Measurements from ENCODE around the gene RER1. TPM values are rescaled to one million over a fixed set of nuclear protein-coding genes. Genes with fewer than 3 reads are reported as not detected.

The RER1 gene
- total RNA-seq, 1 experiment from 2014 or later: 110 TPM

DNA sequence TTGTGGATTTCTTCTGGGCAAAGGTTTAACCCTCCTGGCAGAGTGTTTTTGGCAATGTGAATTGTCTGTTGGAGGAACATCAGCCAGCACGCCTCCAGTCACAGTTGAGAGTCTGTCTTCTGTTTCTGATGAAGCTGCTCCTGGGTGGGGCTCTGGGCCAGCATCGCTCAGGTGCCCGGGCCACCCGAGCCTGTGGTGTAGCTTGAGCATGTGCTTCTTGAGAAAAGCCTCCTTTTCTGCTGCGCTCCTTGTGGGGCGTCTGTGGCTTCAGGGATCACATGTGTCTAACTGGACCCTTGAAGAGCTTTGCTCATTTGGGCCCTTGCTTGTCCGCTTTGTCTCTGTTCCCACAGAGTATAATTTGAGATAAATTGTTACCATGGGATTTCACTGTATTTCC is 7.2 kb downstream of the RER1 start:
- no peak for DNase-seq
- Histone ChIP-seq H3K27me3 (ENCODE audit: insufficient read depth, low read length) (no peaks in the 10 kb centered on the region), H3K9ac (ENCODE audit: extremely low read depth, insufficient read length, low read length) (no peak overlapping the region), H3K27ac (ENCODE audit: insufficient read length, low read depth, low read length) (no peak overlapping the region), H4K91ac (ENCODE audit: insufficient read length, low read depth, low read length) (no peak overlapping the region), H3K79me2 (ENCODE audit: insufficient read depth, low read length) (no peaks in the 10 kb centered on the region; the same call in 1 of the 2 replicates), H3K79me1 (ENCODE audit: insufficient read depth, low read depth, low read length, poor library complexity, severe bottlenecking) (no peaks in the 10 kb centered on the region), H3T11ph (ENCODE audit: low read length) (no peak overlapping the region), H2BK15ac (ENCODE audit: low read depth, low read length) (no peak overlapping the region), H2BK5ac (ENCODE audit: insufficient read length, low read length) (no peak overlapping the region), H3K14ac (ENCODE audit: insufficient read depth, low read length) (no peak overlapping the region), H2BK20ac (ENCODE audit: low read depth, low read length, poor library complexity, severe bottlenecking) (no peak overlapping the region), H2BK120ac (ENCODE audit: low read depth, low read length, poor library complexity, severe bottlenecking) (no peak overlapping the region), H3K4me1 (ENCODE audit: insufficient read depth, low read length) (no peaks in the 10 kb centered on the region), H2BK12ac (ENCODE audit: insufficient read length, low read depth, low read length) (no peak overlapping the region), H4K5ac (ENCODE audit: insufficient read length, low read depth, low read length) (no peak overlapping the region), H4K20me1 (ENCODE audit: control insufficient read depth, insufficient read depth, insufficient read length) (no peaks in the 10 kb centered on the region), H3K9me3 (ENCODE audit: control insufficient read depth, low read depth, low read length) (no peaks in the 10 kb centered on the region), H3K23ac (ENCODE audit: insufficient read length, low read depth, low read length) (no peak overlapping the region), H3K4ac (ENCODE audit: low read depth, low read length) (no peak overlapping the region), H2AFZ (ENCODE audit: low read length) (no peak overlapping the region), H3K18ac (ENCODE audit: insufficient read length, low read depth, low read length) (no peak overlapping the region), H2AK5ac (ENCODE audit: insufficient read length, low read length) (no peak overlapping the region), H3K4me2 (ENCODE audit: insufficient read depth, insufficient read length, low read length) (no peak overlapping the region), H4K8ac (replicated peaks; ENCODE audit: insufficient read length, low read depth, low read length) (no peak overlapping the region), H3K23me2 (ENCODE audit: insufficient read length, low read depth, low read length, poor library complexity, severe bottlenecking) (no peaks in the 10 kb centered on the region), H3K56ac (ENCODE audit: insufficient read length, low read depth, low read length) (no peak overlapping the region)
- WGBS (ENCODE audit: extremely low coverage, insufficient read length, low lambda C conversion rate): no CpG with 5 or more reads among the region's 7 CpGs
- Mint-ChIP-seq H3K4me3 (no peak overlapping the region), H3K36me3 (ENCODE audit: insufficient read depth in 1 of 3, low read depth in 3 of 3) (peaks cover 12 to 84% (median 80%) of the 10 kb centered on the region in 3 experiments; a peak in 6 of 7 replicates), H3K27me3 (ENCODE audit: low read depth) (no peaks in the 10 kb centered on the region), H3K27ac (no peak overlapping the region), H3K9me3 (no peaks in the 10 kb centered on the region), H3K4me1 (no peaks in the 10 kb centered on the region)
- TF ChIP-seq, protein P1, sequence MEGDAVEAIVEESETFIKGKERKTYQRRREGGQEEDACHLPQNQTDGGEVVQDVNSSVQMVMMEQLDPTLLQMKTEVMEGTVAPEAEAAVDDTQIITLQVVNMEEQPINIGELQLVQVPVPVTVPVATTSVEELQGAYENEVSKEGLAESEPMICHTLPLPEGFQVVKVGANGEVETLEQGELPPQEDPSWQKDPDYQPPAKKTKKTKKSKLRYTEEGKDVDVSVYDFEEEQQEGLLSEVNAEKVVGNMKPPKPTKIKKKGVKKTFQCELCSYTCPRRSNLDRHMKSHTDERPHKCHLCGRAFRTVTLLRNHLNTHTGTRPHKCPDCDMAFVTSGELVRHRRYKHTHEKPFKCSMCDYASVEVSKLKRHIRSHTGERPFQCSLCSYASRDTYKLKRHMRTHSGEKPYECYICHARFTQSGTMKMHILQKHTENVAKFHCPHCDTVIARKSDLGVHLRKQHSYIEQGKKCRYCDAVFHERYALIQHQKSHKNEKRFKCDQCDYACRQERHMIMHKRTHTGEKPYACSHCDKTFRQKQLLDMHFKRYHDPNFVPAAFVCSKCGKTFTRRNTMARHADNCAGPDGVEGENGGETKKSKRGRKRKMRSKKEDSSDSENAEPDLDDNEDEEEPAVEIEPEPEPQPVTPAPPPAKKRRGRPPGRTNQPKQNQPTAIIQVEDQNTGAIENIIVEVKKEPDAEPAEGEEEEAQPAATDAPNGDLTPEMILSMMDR (conservative IDR thresholded peaks at IDR 0.05): no peak
